DND-41 (cell line): ENCODE measurements around the gene RHOF.

Experiments used
- EZH2 ChIP-seq: IDR thresholded peaks from 3 replicates; pipeline ENCODE4 v1.6.1; 2012; ENCODE audit warnings: borderline replicate concordance, low read depth, mild to moderate bottlenecking, moderate library complexity, low read length, inconsistent platforms; ENCODE audit not compliant: severe bottlenecking
- TF ChIP-seq, protein P1 (sequence below): IDR thresholded peaks from 2 replicates; pipeline ENCODE4 v1.5.1; 2012; ENCODE audit warnings: borderline replicate concordance, low read length, moderate library complexity, mild to moderate bottlenecking; ENCODE audit not compliant: poor library complexity, severe bottlenecking; ENCODE audit errors: extremely low read depth

DNA sequence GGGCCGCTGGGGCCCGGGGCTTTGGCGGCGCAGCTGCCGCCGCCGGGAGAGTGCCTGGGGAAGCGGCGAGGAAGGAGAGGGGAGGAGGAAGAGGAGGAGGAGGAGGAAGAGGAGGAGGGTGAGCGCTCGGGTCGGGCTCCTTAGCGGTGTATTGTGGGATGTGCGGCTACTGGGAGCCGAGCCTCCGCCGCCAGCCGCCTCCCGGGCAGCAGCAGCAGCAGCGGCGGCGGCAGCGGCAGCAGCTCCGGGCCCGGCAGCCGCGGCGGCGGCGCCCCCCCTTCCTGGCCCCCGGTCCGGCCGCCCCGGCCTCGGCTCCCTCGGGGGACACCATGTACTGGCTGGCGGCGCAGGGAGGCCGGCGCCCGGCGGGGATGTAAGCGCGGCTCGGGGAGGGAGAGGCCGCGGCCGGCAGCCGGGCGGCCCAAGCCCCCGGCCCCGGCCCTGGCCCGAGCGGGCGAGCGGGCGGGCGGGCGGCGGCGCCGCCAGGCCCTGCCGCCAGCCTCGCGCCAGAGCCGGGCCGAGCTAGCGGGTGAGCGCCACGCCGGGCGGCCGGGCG is 10.5 kb upstream of the RHOF start, which contains the start of gene SETD1B:
- TF ChIP-seq, protein P1, sequence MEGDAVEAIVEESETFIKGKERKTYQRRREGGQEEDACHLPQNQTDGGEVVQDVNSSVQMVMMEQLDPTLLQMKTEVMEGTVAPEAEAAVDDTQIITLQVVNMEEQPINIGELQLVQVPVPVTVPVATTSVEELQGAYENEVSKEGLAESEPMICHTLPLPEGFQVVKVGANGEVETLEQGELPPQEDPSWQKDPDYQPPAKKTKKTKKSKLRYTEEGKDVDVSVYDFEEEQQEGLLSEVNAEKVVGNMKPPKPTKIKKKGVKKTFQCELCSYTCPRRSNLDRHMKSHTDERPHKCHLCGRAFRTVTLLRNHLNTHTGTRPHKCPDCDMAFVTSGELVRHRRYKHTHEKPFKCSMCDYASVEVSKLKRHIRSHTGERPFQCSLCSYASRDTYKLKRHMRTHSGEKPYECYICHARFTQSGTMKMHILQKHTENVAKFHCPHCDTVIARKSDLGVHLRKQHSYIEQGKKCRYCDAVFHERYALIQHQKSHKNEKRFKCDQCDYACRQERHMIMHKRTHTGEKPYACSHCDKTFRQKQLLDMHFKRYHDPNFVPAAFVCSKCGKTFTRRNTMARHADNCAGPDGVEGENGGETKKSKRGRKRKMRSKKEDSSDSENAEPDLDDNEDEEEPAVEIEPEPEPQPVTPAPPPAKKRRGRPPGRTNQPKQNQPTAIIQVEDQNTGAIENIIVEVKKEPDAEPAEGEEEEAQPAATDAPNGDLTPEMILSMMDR: no peak
- TF ChIP-seq EZH2: no peak
